Transverse colon (tissue), 4 donors: ENCODE data around the gene PHACTR2.

Experiments used
- EP300 ChIP-seq: sonication (generic); formaldehyde crosslinking; IDR thresholded peaks from one replicate; pipeline ENCODE4 v1.6.1; 2017; ENCODE audit warnings: antibody characterized with exemption, low read depth
- POLR2A ChIP-seq: fragments of 450-650 bp; IDR thresholded peaks from one replicate; pipeline ENCODE4 v1.6.1; 2016; ENCODE audit warnings: antibody characterized with exemption, mild to moderate bottlenecking, moderate library complexity
- POLR2AphosphoS5 ChIP-seq, 3 donors: sonication (generic); formaldehyde crosslinking; IDR thresholded peaks; one replicate each; pipeline ENCODE4 v1.6.1; 2016; ENCODE audit warnings: antibody characterized with exemption in 3 of 3
- TF ChIP-seq, protein P1 (sequence below), 5 experiments: fragments of 200-600 bp in 3 of 5; fragments of 450-650 bp in 2 of 5; sonication (generic) in 3 of 5; IDR thresholded peaks; 1 replicate in 2 of 5; 2 replicates in 3 of 5; pipeline ENCODE4 v1.5.1; 2016 to 2017; ENCODE audit warnings: antibody characterized with exemption in 5 of 5, inconsistent platforms in 3 of 5, mild to moderate bottlenecking in 2 of 5, moderate library complexity in 1 of 5

DNA sequence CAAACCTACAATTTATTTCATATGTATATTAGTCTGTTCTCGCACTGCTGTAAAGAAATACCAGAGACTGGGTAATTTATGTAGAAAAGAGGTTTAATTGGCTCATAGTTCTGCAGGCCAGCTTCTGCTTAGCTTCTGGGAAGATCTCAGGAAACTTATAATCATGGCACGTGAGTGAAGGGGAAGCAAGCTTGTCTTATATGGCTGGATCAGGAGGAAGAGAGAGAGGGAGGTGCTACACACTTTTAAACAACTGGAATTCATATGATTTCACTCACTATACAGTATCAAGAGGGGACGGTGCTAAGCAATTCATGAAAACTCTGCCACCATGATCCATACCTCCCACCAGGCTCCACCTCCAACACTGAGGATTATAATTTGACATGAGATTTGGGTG is 29.9 kb downstream of the PHACTR2 start:
- TF ChIP-seq, protein P1, sequence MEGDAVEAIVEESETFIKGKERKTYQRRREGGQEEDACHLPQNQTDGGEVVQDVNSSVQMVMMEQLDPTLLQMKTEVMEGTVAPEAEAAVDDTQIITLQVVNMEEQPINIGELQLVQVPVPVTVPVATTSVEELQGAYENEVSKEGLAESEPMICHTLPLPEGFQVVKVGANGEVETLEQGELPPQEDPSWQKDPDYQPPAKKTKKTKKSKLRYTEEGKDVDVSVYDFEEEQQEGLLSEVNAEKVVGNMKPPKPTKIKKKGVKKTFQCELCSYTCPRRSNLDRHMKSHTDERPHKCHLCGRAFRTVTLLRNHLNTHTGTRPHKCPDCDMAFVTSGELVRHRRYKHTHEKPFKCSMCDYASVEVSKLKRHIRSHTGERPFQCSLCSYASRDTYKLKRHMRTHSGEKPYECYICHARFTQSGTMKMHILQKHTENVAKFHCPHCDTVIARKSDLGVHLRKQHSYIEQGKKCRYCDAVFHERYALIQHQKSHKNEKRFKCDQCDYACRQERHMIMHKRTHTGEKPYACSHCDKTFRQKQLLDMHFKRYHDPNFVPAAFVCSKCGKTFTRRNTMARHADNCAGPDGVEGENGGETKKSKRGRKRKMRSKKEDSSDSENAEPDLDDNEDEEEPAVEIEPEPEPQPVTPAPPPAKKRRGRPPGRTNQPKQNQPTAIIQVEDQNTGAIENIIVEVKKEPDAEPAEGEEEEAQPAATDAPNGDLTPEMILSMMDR (IDR thresholded peaks at IDR 0.05) = no peak
- TF ChIP-seq POLR2A (no peak), EP300 (no peak), POLR2AphosphoS5 (IDR thresholded peaks at IDR 0.05) (no peak)
